Ishikawa (cell line): Measurements from ENCODE around the gene IFNL1.

ENCODE experiments used
- CEBPB ChIP-seq: IDR thresholded peaks from 2 replicates; pipeline ENCODE4 v1.6.1; 2012
- EGR1 ChIP-seq: IDR thresholded peaks from 2 replicates; pipeline ENCODE4 v1.6.1; 2012
- EP300 ChIP-seq: IDR thresholded peaks from 2 replicates; pipeline ENCODE4 v1.6.1; 2012; ENCODE audit warnings: borderline replicate concordance
- TF ChIP-seq, protein P1 (sequence below): IDR thresholded peaks from 2 replicates; pipeline ENCODE4 v1.6.1; 2012

DNA sequence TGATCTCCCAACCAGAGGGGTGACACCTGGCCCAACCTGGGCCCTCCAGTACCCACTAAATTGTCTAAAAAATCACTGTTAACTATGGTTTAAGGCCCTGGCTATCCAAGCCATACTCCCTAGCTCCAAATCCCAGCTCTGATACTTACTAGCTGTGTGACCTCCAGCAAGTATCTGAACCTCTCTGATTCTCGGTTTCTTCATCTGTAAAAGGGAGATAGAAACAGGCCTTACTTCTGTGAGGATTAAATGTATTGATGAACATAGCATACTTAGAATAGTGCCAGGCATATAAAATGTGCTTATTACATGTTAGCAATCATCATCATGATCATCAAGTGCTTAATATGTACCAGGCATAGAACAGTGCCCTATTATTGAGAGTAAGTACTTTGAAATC, 19.7 kb downstream of the IFNL1 start:
- TF ChIP-seq CEBPB (no peak), EGR1 (no peak), EP300 (no peak)
- TF ChIP-seq, protein P1, sequence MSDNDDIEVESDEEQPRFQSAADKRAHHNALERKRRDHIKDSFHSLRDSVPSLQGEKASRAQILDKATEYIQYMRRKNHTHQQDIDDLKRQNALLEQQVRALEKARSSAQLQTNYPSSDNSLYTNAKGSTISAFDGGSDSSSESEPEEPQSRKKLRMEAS = no peak
